ENCODE measurements around the gene OIP5. TPM values are rescaled to one million over a fixed set of nuclear protein-coding genes. Genes with fewer than 3 reads are reported as not detected.
"Not testable (repeated sequence)": the region's sequence is repeated elsewhere in the genome, so short reads cannot be mapped to it uniquely, and the experiment has no call there.

Gene OIP5
- total RNA-seq, 3 donors from 2014 or later, result 0.33 to 0.80 (median 0.44) TPM

- Histone ChIP-seq H3K27ac (no peak overlapping the region), H3K4me3 (no peak overlapping the region), H3K27me3 (no peaks in the 10 kb centered on the region), H3K4me1 (no peaks in the 10 kb centered on the region), H3K36me3 (no peaks in the 10 kb centered on the region), H3K9me3 (no peaks in the 10 kb centered on the region)
- no peak for DNase-seq (ENCODE audit: low spot score in 2 of 2)
- intact Hi-C loops (cut with DNase I; ENCODE audit: low total_unique reads), result no loop called here
- TF ChIP-seq CTCF (IDR thresholded peaks at IDR 0.05) (no peak), POLR2AphosphoS5 (IDR thresholded peaks at IDR 0.05) (no peak)
These were observed 8.8 kb downstream of the OIP5 start for GRCh38 chr15:41323611-41324010.

- H3K4me1 ChIP-seq; H3K27ac ChIP-seq; H3K4me3 ChIP-seq; intact Hi-C loops (cut with DNase I; ENCODE audit: low total_unique reads); H3K27me3 ChIP-seq; H3K36me3 ChIP-seq; H3K9me3 ChIP-seq; DNase-seq (ENCODE audit: low spot score in 2 of 2): not testable (repeated sequence)
These were observed 11.5 kb downstream of the OIP5 start for GRCh38 chr15:41320805-41321330.

- TF ChIP-seq POLR2A (IDR thresholded peaks at IDR 0.05), result no peak
- no peak for TF ChIP-seq CTCF (IDR thresholded peaks at IDR 0.05)
- no peak for TF ChIP-seq POLR2AphosphoS5 (IDR thresholded peaks at IDR 0.05)
- H3K27ac ChIP-seq, result no peak overlapping the region
- no peaks in the 10 kb centered on the region for H3K4me1 ChIP-seq
- intact Hi-C loops (cut with DNase I; ENCODE audit: low total_unique reads), result no loop called here
- H3K9me3 ChIP-seq, result no peaks in the 10 kb centered on the region
- H3K27me3 ChIP-seq, result no peaks in the 10 kb centered on the region
- no peaks in the 10 kb centered on the region for H3K36me3 ChIP-seq
- no peak for DNase-seq (ENCODE audit: low spot score in 2 of 2)
- H3K4me3 ChIP-seq, result no peak overlapping the region
These were observed 23.0 kb downstream of the OIP5 start for GRCh38 chr15:41309226-41309905.

GRCh38 chr15:41307679-41308078, 24.7 kb downstream of the OIP5 start:
- no peak for DNase-seq (ENCODE audit: low spot score in 2 of 2)
- Histone ChIP-seq H3K4me1 (no peaks in the 10 kb centered on the region), H3K4me3 (no peak overlapping the region), H3K27me3 (no peaks in the 10 kb centered on the region), H3K9me3 (no peaks in the 10 kb centered on the region), H3K36me3 (no peaks in the 10 kb centered on the region), H3K27ac (no peak overlapping the region)
- intact Hi-C loops (cut with DNase I; ENCODE audit: low total_unique reads), result no loop called here
- TF ChIP-seq CTCF (IDR thresholded peaks at IDR 0.05) (no peak), POLR2AphosphoS5 (IDR thresholded peaks at IDR 0.05) (no peak), POLR2A (IDR thresholded peaks at IDR 0.05) (no peak)

GRCh38 chr15:41304149-41304770, 28.1 kb downstream of the OIP5 start:
- H3K27me3 ChIP-seq, result no peaks in the 10 kb centered on the region
- no peak overlapping the region for H3K27ac ChIP-seq
- TF ChIP-seq POLR2AphosphoS5 (IDR thresholded peaks at IDR 0.05), result no peak
- no peaks in the 10 kb centered on the region for H3K4me1 ChIP-seq
- no peaks in the 10 kb centered on the region for H3K9me3 ChIP-seq
- DNase-seq (ENCODE audit: low spot score in 2 of 2), result no peak
- intact Hi-C loops (cut with DNase I; ENCODE audit: low total_unique reads), result no loop called here
- no peak overlapping the region for H3K4me3 ChIP-seq
- no peaks in the 10 kb centered on the region for H3K36me3 ChIP-seq

- Histone ChIP-seq H3K27me3 (no peaks in the 10 kb centered on the region), H3K9me3 (no peaks in the 10 kb centered on the region), H3K4me1 (no peaks in the 10 kb centered on the region), H3K27ac (no peak overlapping the region), H3K4me3 (no peak overlapping the region), H3K36me3 (no peaks in the 10 kb centered on the region)
- intact Hi-C loops (cut with DNase I; ENCODE audit: low total_unique reads), result no loop called here
- no peak for DNase-seq (ENCODE audit: low spot score in 2 of 2)
- TF ChIP-seq CTCF (IDR thresholded peaks at IDR 0.05) (no peak), POLR2A (IDR thresholded peaks at IDR 0.05) (no peak), POLR2AphosphoS5 (IDR thresholded peaks at IDR 0.05) (no peak)
These were observed 30.8 kb downstream of the OIP5 start for GRCh38 chr15:41301587-41301986.

GRCh38 chr15:41301139-41301538, 31.3 kb downstream of the OIP5 start:
- H3K9me3 ChIP-seq; DNase-seq (ENCODE audit: low spot score in 2 of 2); H3K4me1 ChIP-seq; H3K27me3 ChIP-seq; H3K27ac ChIP-seq; intact Hi-C loops (cut with DNase I; ENCODE audit: low total_unique reads); H3K4me3 ChIP-seq; H3K36me3 ChIP-seq: not testable (repeated sequence)
